K562 (cell line): ENCODE results near the gene SERPINH1. TPM values are rescaled to one million over a fixed set of nuclear protein-coding genes. Genes with fewer than 3 reads are reported as not detected.

ENCODE experiments used
- BACH1 ChIP-seq: fragments of 200-800 bp; sonication (Bioruptor generic); IDR thresholded peaks from 2 replicates; pipeline ENCODE4 v1.6.1; 2016; ENCODE audit warnings: missing genetic modification characterization, missing compliant biosample characterization
- CBFB ChIP-seq: sonication (generic); formaldehyde crosslinking; IDR thresholded peaks from 2 replicates; pipeline ENCODE4 v1.4.0; 2020; ENCODE audit warnings: mild to moderate bottlenecking, missing genetic modification reagents
- CBX5 ChIP-seq: IDR thresholded peaks from 2 replicates; pipeline ENCODE4 v1.6.1; 2014; ENCODE audit warnings: low read depth, borderline replicate concordance
- CHD1 ChIP-seq: fragments of 200-600 bp; sonication (generic); IDR thresholded peaks from one replicate; pipeline ENCODE4 v1.6.1; 2012; ENCODE audit warnings: mild to moderate bottlenecking, moderate library complexity, low read length, inconsistent platforms
- CSDE1 ChIP-seq, 2 experiments: fragments of 450-650 bp; IDR thresholded peaks; 2 replicates each; pipeline ENCODE4 v1.6.1; 2016; ENCODE audit warnings: mild to moderate bottlenecking in 1 of 2
- ELF1 ChIP-seq: fragments of 200-800 bp; sonication (Bioruptor generic); IDR thresholded peaks from 2 replicates; pipeline ENCODE4 v1.6.1; 2016; ENCODE audit warnings: missing genetic modification characterization, missing compliant biosample characterization
- EWSR1 ChIP-seq: fragments of 450-650 bp; IDR thresholded peaks from 2 replicates; pipeline ENCODE4 v1.6.1; 2018; ENCODE audit warnings: borderline replicate concordance, mild to moderate bottlenecking, low read depth, moderate library complexity; ENCODE audit not compliant: partially characterized antibody
- GATAD2A ChIP-seq: fragments of 450-650 bp; IDR thresholded peaks from 2 replicates; pipeline ENCODE4 v1.6.1; 2017
- GTF2E2 ChIP-seq: fragments of 200-800 bp; sonication (Bioruptor generic); IDR thresholded peaks from 2 replicates; pipeline ENCODE4 v1.6.1; 2016; ENCODE audit warnings: missing genetic modification characterization, missing compliant biosample characterization
- KAT2B ChIP-seq: IDR thresholded peaks from one replicate; pipeline ENCODE4 v1.6.1; 2012; ENCODE audit warnings: low read depth, mild to moderate bottlenecking, control low read depth, inconsistent platforms, low read length, moderate library complexity
- LCOR ChIP-seq: sonication (generic); formaldehyde crosslinking; IDR thresholded peaks from 2 replicates; pipeline ENCODE4 v1.8.0; 2022; ENCODE audit warnings: mild to moderate bottlenecking, missing genetic modification reagents
- NBN ChIP-seq: fragments of 450-650 bp; IDR thresholded peaks from 2 replicates; pipeline ENCODE4 v1.6.1; 2016; ENCODE audit warnings: low read depth, mild to moderate bottlenecking
- NFXL1 ChIP-seq: fragments of 450-650 bp; formaldehyde crosslinking; IDR thresholded peaks from 2 replicates; pipeline ENCODE4 v1.4.0; 2021; ENCODE audit warnings: mild to moderate bottlenecking
- PML ChIP-seq: IDR thresholded peaks from 2 replicates; pipeline ENCODE4 v1.6.1; 2012; ENCODE audit warnings: low read length, inconsistent platforms
- RAD21 ChIP-seq, 2 experiments: fragments of 250-450 bp in 1 of 2; fragments of 450-650 bp in 1 of 2; sonication (Bioruptor Pico) in 1 of 2; formaldehyde crosslinking in 1 of 2; IDR thresholded peaks in 1 of 2; conservative IDR thresholded peaks in 1 of 2; 2 replicates each; pipeline versions ENCODE4 v1.4.0 to v1.8.0; 2020 to 2022; ENCODE audit warnings: mild to moderate bottlenecking in 2 of 2, moderate library complexity in 1 of 2
- STAG1 ChIP-seq: sonication (generic); formaldehyde crosslinking; IDR thresholded peaks from 2 replicates; pipeline ENCODE4 v1.5.0; 2020; ENCODE audit warnings: missing genetic modification reagents, borderline replicate concordance
- ZBED1 ChIP-seq: IDR thresholded peaks from 2 replicates; pipeline ENCODE4 v1.6.1; 2014
- ZBTB17 ChIP-seq: fragments of 450-650 bp; formaldehyde crosslinking; IDR thresholded peaks from 2 replicates; pipeline ENCODE4 v1.4.0; 2020; ENCODE audit warnings: mild to moderate bottlenecking
- ZEB2 ChIP-seq: fragments of 450-650 bp; IDR thresholded peaks from 2 replicates; pipeline ENCODE4 v1.6.1; 2016
- polyA plus RNA-seq, 8 experiments: library from polyadenylated mRNA; depleted of rRNA in 4 of 8; stranded (reverse) in 5 of 8; unstranded in 3 of 8; fragments of >200 nt; fragmentation: Nextera tagmentation in 2 of 8; fragmentation: Illumina TruSeq in 1 of 8; extraction: Ambion mirVana in 2 of 8; extraction: Trizol in 1 of 8; gene quantifications; 2 replicates each; pipeline versions ENCODE4 v1.2.1 to v1.2.3, GENCODE V29; 2011 to 2014; ENCODE audit warnings: inconsistent platforms in 1 of 8, missing spikeins in 1 of 8
- total RNA-seq, 7 experiments: library from RNA; depleted of rRNA in 6 of 7; stranded (reverse); fragments of >200 nt in 6 of 7; fragmentation: Illumina TruSeq in 2 of 7; extraction: Trizol in 2 of 7; gene quantifications; 2 replicates each; pipeline versions ENCODE4 v1.2.1 to v1.2.3, GENCODE V29; 2011 to 2021; ENCODE audit warnings: low replicate concordance in 1 of 7
- TF ChIP-seq, protein P1 (sequence below): fragments of 450-650 bp; formaldehyde crosslinking; IDR thresholded peaks from 2 replicates; pipeline ENCODE4 v1.4.0; 2022; ENCODE audit warnings: mild to moderate bottlenecking, moderate library complexity
- TF ChIP-seq, protein P2 (sequence below): sonication (generic); formaldehyde crosslinking; IDR thresholded peaks from 2 replicates; pipeline ENCODE4 v1.8.0; 2022; ENCODE audit warnings: mild to moderate bottlenecking, low read depth, missing genetic modification reagents
- TF ChIP-seq, protein P3 (sequence below): sonication (generic); formaldehyde crosslinking; IDR thresholded peaks from 2 replicates; pipeline ENCODE4 v1.8.1; 2023; ENCODE audit warnings: mild to moderate bottlenecking, missing genetic modification reagents
- TF ChIP-seq, protein P4 (sequence below): fragments of 250-450 bp; sonication (Bioruptor Pico); IDR thresholded peaks from 2 replicates; pipeline ENCODE4 v1.8.0; 2022; ENCODE audit warnings: inconsistent platforms, mild to moderate bottlenecking, moderate library complexity, borderline replicate concordance

The SERPINH1 gene
- total and polyA plus RNA-seq, 9 of the 15 experiments (the other 6 are each of a cell fraction or from before 2014, with no cell fraction given): 2.8 to 106 (median 67.9) TPM

DNA sequence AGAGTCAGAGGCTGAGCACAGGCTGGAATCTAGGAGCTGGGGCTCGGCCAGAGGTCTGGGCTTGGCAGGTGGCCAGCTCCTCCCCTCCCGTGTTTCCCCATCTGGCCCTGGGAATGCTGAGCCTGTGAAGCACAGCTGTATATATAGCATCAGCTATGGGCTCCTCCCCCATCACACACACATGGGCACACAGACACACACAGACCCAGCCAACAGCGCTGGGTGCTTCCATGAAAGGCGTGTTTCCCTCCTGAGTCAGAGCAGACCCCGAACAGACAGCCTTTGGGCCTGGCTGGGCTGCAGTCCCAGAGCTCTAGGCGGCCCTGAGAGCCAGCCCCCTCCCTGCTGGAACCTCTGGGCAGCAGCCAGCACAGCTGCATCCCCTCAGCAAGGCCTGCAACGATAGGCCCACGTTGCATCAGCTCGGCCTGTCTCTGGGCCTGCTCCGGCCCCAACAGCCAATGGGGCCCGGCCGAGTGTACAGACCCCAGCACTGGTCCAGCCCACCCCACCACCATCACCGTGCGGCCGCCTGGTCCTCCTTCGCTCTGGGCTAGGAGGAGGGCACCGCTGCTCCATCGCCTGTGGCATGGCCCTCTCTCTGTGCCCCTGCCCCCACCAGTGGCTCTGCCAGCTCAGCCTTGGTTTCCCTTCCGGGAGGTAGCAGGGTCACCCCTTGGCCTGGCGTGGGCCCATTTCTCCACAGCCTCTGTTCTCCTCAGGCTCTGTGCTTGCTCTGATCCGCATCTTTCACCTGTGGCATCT is 7.6 kb upstream of the SERPINH1 start (continued):
- no peak for TF ChIP-seq PML
- no peak for TF ChIP-seq CBX5
- no peak for TF ChIP-seq STAG1 (CRISPR knock-in tag)
- no peak for TF ChIP-seq CSDE1 (IDR thresholded peaks at IDR 0.05)
- no peak for TF ChIP-seq BACH1 (tag)
- TF ChIP-seq CHD1: no peak
- 0 out of 2 replicates have a peak, but pooled peaks have one; percentile 52 for TF ChIP-seq NFXL1 (CRISPR knock-in tag)
- TF ChIP-seq ZBTB17 (CRISPR knock-in tag): no peak
- TF ChIP-seq NBN: no peak
- TF ChIP-seq, protein P1, sequence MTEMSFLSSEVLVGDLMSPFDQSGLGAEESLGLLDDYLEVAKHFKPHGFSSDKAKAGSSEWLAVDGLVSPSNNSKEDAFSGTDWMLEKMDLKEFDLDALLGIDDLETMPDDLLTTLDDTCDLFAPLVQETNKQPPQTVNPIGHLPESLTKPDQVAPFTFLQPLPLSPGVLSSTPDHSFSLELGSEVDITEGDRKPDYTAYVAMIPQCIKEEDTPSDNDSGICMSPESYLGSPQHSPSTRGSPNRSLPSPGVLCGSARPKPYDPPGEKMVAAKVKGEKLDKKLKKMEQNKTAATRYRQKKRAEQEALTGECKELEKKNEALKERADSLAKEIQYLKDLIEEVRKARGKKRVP (CRISPR knock-in tag): peak; percentile 90
- TF ChIP-seq ZEB2: no peak
- no peak for TF ChIP-seq ZBED1
- peak; percentile 40; the same call in 1 of the 2 replicates for TF ChIP-seq LCOR (CRISPR knock-in tag)
- TF ChIP-seq GTF2E2 (tag): no peak
- TF ChIP-seq GATAD2A: no peak
- TF ChIP-seq, protein P2, sequence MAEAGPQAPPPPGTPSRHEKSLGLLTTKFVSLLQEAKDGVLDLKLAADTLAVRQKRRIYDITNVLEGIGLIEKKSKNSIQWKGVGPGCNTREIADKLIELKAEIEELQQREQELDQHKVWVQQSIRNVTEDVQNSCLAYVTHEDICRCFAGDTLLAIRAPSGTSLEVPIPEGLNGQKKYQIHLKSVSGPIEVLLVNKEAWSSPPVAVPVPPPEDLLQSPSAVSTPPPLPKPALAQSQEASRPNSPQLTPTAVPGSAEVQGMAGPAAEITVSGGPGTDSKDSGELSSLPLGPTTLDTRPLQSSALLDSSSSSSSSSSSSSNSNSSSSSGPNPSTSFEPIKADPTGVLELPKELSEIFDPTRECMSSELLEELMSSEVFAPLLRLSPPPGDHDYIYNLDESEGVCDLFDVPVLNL (CRISPR knock-in tag): no peak
- TF ChIP-seq ELF1 (tag): no peak
- TF ChIP-seq EWSR1: no peak
- TF ChIP-seq CBFB (CRISPR knock-in tag): no peak
- no peak for TF ChIP-seq RAD21 (CRISPR knock-in tag; conservative IDR thresholded peaks at IDR 0.05 in 1 of 2, IDR thresholded peaks at IDR 0.05 in 1 of 2)
- TF ChIP-seq, protein P3, sequence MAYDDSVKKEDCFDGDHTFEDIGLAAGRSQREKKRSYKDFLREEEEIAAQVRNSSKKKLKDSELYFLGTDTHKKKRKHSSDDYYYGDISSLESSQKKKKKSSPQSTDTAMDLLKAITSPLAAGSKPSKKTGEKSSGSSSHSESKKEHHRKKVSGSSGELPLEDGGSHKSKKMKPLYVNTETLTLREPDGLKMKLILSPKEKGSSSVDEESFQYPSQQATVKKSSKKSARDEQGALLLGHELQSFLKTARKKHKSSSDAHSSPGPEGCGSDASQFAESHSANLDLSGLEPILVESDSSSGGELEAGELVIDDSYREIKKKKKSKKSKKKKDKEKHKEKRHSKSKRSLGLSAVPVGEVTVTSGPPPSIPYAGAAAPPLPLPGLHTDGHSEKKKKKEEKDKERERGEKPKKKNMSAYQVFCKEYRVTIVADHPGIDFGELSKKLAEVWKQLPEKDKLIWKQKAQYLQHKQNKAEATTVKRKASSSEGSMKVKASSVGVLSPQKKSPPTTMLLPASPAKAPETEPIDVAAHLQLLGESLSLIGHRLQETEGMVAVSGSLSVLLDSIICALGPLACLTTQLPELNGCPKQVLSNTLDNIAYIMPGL (CRISPR knock-in tag): no peak
- TF ChIP-seq, protein P4, sequence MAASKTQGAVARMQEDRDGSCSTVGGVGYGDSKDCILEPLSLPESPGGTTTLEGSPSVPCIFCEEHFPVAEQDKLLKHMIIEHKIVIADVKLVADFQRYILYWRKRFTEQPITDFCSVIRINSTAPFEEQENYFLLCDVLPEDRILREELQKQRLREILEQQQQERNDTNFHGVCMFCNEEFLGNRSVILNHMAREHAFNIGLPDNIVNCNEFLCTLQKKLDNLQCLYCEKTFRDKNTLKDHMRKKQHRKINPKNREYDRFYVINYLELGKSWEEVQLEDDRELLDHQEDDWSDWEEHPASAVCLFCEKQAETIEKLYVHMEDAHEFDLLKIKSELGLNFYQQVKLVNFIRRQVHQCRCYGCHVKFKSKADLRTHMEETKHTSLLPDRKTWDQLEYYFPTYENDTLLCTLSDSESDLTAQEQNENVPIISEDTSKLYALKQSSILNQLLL: no peak
- no peak for TF ChIP-seq KAT2B
